GM18505 (cell line): ENCODE data around the gene ELAVL2.

ENCODE experiments used
- ATAC-seq: cut with Tn5 transposase; IDR thresholded peaks from one replicate; pipeline ENCODE4 v1.9.1; 2021; ENCODE audit not compliant: unreplicated experiment
- POLR2A ChIP-seq: IDR thresholded peaks from 4 replicates; pipeline ENCODE4 v1.6.1; 2011; ENCODE audit warnings: borderline replicate concordance; ENCODE audit not compliant: insufficient read depth, insufficient read length; ENCODE audit errors: extremely low read depth

ELAVL2 gene

DNA sequence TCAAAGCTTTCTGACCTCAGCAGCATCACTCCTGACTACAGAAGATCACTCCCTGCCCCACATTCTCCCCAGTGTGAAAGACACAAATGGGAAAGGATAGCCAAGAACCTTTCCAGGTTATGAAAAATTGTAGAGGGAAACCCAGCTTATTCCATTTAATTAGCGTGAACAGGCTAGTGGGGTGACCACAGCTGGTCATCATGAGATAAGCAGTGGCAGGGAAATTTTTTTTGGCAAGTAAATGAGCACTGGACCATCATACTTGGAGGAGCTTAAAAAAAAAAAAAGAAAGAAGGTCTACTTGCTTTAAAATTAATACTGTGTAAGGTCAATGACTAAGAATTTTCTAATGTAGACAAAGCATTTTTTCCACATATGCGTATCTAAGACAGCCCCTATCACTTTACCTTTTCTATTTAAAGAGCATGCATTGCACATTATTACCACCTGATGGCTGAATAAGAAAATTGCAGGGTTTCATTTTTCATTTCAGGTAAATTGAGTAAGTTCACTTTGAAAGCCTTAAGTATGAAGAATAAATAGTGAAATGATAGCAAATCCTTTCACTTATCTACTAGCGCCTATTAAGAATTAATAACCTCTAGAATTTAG is 123.6 kb downstream of the ELAVL2 start:
- ATAC-seq, result no peak
- TF ChIP-seq POLR2A, result no peak

DNA sequence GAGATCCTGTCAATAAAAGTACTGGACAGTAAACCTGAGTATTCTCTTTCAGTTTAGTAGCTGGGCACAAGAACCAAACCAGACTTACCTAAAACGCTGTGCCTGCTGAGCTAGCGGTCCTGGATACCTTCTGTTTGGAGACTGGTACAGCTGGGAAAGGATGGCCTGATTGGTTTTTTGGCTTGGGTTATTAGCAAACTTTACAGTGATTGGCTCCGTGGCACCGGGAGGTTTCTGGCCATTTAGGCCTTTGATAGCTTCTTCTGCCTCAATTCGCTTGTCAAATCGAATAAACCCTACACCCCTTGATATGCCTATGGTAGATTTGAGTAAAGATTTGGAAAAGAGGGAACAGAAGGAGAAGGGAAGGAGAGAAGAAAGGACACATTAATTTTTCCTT is 124.7 kb downstream of the ELAVL2 start:
- TF ChIP-seq POLR2A, result no peak
- no peak for ATAC-seq

DNA sequence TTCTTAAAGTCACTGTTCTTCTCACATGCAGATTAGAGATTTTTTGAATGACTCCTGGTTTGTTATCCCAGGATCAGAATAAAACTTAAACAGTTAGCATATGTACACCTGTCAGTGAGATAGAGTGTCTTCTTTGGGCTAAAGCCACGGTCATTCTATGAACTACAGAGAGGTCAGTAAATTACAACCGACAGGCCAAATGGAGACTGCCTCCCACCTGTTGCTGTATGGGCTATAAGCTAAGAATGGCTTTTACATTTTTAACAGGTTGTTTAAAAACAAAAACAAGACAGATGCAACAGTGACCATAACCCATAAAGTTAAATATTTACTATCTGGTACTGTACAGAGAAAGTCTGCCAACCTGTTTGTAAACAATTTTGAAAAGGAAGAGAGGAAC is 125.7 kb downstream of the ELAVL2 start:
- TF ChIP-seq POLR2A, result no peak
- no peak for ATAC-seq

DNA sequence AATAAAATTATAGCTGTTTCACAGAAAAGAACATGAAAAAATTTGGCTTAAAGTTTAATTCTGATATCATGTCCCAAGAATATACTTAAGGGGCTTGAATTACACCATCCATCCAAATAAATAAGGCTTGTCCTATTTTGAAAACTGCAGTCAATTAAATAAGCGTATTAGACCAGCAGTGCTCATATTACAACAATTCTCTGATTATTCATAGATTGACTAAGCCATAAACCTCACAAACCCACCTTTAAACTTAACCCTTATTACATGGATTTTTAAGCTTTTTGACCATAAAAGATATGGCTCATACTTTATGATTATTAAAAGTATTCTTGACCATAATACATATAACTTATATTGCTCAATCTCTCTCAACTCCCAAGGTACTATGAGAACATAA is 127.9 kb downstream of the ELAVL2 start:
- ATAC-seq, result no peak
- TF ChIP-seq POLR2A, result no peak

- no peak for TF ChIP-seq POLR2A
- no peak for ATAC-seq
Measured at GRCh38 chr9:23695572-23695971, 130.5 kb downstream of the ELAVL2 start.

- ATAC-seq, result no peak
- TF ChIP-seq POLR2A, result no peak
Measured at GRCh38 chr9:23693374-23693773, 132.7 kb downstream of the ELAVL2 start.

DNA sequence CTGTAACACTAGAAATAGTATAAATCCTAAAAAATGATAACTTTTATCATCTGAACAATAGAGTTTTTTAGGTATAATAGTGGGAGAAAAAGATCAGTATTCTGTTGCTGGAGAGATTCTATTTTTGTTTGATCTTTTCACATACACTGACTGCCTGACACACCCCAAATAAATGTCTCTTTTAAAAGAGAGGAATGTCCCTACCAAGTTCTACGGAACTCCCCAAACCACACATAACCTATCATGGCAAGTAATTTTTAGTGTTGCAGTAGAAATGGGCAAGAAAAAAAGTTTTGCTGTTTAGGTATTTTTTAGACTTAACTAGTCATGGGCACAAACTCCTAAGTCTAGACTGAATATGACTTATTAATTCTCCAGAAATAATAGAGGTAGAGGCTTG is 139.1 kb downstream of the ELAVL2 start:
- TF ChIP-seq POLR2A, result no peak
- ATAC-seq, result no peak

DNA sequence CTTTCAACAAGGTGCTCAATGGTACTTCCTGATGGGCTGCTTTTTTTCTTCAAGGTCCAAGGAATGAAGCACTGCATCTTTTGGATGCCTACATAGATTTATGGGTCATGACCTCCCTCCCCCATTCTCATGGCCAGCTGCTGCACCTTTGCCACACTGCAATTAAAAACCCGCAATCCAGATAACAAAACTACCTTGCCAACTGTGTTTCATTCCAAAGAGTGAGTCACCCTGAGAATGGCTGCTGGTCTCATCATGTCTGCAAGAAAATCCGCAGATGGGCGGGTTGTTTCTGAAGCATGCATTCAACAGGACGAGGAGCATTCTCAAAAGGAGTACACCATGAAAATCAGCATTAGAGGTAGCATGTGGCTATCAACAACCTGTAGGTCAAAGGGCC is 139.8 kb downstream of the ELAVL2 start:
- ATAC-seq, result no peak
- no peak for TF ChIP-seq POLR2A

DNA sequence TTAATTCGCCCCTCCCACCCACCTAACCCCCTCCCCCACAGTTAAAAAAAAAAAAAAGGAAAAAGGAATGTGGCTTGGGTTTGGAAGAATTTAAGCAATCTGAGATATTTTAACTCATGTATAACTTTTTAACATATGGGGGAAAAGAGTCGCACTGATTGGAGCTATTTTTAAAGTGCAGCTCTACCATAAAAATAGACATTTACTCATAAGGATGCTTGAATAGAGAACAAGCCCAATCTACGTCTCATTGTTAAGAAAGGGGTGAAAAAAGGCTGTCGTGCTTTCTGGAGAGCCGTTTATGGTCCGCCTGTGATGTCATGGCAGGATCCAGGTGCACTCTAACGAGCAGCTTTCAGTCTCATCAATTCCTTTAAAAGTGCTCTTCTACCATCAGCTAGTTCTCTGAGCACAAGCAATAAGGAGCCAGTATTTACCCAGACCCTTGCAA is 142.4 kb downstream of the ELAVL2 start:
- ATAC-seq, result no peak
- no peak for TF ChIP-seq POLR2A

DNA sequence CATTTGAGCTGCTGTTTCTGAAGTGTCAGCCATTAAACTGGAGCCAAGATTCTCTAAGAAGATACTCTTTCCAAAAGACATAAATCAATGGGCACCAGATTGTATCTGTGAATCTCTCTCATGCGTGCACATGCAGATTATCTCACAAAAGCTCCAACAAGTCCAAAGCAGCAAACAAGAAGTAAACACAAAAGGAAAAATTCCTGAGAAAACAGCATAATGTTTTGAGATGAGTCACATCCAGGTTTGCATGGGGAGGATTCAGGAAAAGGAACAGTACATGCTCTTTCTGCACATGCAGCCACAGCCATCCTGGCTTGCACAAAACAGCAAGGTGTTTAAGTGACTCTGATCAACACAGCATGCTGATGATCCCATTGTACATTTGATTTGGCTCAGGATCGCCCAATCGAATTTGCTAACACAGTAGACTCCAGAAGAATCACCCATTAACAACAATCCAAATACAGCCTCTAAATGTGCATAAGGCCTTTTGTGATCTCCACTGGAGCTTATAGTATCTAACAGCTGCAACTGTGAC is 143.1 kb downstream of the ELAVL2 start:
- TF ChIP-seq POLR2A, result no peak
- no peak for ATAC-seq

GRCh38 chr9:23682352-23682751 is 143.7 kb downstream of the ELAVL2 start:
- no peak for ATAC-seq
- no peak for TF ChIP-seq POLR2A

DNA sequence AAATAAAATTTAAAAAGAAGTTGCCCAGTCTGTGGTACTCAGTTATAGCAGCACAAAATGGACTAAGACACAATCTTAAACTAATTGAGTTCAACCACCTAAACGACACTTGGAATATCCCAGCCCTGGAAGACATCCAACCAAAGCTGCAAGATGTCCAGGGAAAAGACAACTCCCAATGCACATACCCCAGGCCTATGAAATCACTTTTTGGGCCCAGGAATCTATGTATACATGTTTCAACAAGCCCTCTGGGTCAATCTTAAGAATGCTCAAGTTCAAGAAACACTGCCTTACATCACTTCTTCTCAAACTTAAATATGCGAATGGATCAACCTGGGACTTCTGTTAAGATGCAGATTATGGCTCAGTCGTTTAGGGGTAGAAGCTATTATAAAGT is 148.6 kb downstream of the ELAVL2 start:
- ATAC-seq, result no peak
- TF ChIP-seq POLR2A, result no peak

GRCh38 chr9:23674016-23674585 is 151.9 kb downstream of the ELAVL2 start:
- no peak for TF ChIP-seq POLR2A
- no peak for ATAC-seq

GRCh38 chr9:23672151-23672550 is 153.9 kb downstream of the ELAVL2 start:
- no peak for TF ChIP-seq POLR2A
- ATAC-seq, result no peak

GRCh38 chr9:23669776-23670175 is 156.3 kb downstream of the ELAVL2 start:
- TF ChIP-seq POLR2A, result no peak

DNA sequence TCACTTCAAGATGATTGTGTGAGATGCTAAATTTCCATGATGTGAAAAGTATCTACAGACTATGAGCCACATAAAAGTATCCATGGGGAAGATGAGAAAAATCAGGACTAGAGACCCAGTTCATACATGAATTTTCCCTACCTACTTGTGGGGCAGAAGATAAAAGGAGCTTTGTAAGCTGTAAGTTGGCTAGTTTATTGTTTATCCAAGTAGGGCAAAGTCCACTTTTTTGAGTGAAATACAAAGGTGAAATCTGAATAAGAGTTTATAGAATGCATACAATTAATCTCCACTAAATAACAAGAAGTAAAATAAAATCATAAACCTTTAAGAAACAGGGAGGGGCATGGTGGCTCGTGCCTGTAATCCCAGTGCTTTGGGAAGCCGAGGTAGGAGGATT is 160.4 kb downstream of the ELAVL2 start:
- no peak for ATAC-seq
- TF ChIP-seq POLR2A, result no peak

More at GRCh38 chr9:23669776-23670175, 156.3 kb downstream of the ELAVL2 start:
- ATAC-seq, result no peak

DNA sequence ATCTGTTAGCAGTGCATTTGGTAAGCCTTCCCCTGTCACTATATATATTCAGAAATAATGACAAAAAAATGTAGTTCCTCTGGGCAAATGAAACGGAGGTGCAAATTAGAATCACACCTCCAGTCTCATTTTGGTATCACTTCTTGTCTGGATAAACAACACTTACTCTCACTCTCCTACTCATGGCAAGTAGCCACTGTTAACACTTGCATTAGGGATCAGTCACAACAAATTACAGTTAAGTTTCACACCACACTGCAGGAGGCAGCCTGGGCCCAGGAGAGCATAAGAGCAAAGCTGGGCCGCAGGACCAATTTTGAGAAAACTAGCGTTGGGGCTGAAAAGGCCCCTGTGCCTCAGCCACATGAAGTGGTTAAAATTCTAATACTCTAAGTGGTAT is 161.0 kb downstream of the ELAVL2 start:
- ATAC-seq, result no peak
- no peak for TF ChIP-seq POLR2A
